Neural progenitor cell (in vitro differentiated cells): ENCODE measurements around the gene DOK7.

ENCODE experiments used
- CTCF ChIP-seq: fragments of 200-600 bp; sonication (generic); IDR thresholded peaks from 2 replicates; pipeline ENCODE4 v1.5.1; 2017; ENCODE audit warnings: antibody characterized with exemption, mild to moderate bottlenecking
- EZH2 ChIP-seq: fragments of 200-600 bp; sonication (generic); IDR thresholded peaks from 2 replicates; pipeline ENCODE4 v1.6.1; 2017; ENCODE audit warnings: antibody characterized with exemption, mild to moderate bottlenecking, moderate library complexity

GRCh38 chr4:3442460-3442958, 20.6 kb upstream of the DOK7 start:
- TF ChIP-seq EZH2 (no peak), CTCF (no peak)
